Fibroblast of skin of back (primary cell): ENCODE measurements around the gene SBK2.

Experiments used
- DNase-seq: peaks from one replicate; pipeline ENCODE4 v3.0.0-alpha.2; 2013

The SBK2 gene

DNA sequence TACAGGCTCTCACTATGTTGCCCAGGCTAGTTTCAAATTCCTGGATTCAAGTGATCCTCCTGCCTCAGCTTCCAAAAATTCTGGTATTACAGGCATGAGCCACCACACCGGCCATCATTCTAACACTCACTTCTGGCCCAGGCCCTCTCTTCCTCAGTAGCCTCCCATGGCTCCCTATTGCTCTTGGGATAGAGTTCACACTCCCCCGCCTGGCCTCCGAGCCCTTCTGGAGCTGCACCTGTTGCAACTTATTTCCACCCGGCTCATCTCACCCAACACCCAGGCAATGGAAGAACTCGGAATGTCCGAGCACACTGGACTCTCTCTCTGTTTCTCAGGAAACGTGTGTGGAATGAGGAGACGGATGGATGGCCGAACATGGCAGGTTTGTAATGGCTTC, 17.4 kb upstream of the SBK2 start:
- no peak for DNase-seq

DNA sequence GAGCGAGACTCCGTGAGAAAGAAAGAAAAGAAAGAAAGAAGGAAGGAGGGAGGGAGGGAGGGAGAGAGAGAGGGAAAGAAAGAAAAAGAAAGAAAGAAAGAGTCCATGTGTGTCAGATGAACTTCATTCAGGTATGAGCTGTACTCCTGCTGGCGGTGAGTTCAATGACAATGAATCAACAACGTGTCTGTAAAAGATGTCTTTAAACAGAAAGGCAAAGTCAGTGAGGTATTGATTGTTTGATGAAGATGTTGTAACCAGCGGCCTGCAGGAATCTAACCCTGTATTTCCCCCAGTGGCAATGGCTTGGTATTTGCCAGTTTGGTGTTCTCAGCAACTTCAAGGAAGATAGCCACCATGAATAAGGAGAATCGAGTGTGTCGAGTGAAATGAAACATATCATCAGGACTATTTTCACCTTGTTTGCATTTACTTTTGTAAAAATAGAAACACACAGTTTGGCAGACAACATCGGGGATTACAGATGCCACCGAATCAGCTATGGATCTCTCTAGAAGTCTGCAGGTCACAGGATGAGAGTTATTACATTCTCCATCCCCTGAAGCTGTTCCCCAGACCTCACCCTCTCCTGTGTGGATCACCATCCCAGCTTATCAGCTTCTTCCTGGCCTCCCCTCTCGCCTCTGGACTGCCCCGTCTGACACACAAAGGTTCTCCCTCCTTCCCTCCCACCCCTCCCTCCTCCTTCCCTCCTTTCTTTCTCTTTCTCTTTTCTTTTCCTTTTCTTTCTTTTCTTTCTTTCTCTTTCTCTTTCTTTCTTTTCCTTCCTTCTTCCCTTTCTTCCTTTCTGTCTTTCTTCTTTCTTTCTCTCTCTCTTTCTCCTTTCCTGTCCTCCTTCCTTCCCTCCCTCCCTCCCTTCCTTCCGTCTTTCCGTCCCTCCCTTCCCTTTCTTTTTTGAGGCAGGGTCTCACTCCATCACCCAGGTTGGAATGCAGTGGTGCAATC, 16.6 kb upstream of the SBK2 start:
- DNase-seq = no peak

DNA sequence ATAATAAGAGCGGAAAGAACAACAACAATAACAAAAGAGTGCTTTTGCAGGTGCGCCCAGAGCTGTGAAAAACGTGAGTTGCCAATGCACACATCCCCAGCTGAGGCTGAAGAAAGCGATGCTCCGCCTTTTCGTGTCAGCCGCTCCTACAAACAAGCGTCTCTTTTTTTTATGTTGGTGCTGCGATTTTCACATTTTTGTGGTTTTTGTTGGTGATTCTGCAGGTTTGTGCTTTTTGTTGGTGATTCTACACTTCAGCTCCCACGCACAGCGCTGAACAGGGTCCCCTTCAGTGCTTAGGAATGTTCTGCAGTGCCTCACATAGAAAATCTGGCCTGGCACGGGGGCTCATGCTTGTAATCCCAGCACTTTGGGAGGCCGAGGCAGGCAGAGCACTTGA, 15.7 kb upstream of the SBK2 start:
- peak; percentile 91 for DNase-seq

DNA sequence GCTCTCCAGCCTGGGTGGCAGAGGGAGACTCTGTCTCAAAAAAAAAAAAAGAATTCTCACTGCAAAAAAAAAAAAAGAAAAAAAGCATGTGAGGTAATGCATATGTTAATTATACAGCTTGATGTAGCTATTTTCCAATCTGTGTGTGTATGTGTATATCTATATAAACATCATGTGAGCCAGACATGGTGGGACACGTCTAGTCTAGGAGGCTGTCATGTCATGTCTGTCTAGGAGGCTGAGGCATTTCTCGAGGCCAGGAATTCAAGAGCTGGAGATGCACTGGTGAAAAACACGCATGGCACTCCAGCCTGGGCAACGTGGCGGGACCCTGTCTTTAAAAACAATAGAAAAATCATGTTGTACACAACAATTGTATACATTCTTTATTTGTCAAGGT, 15.3 kb upstream of the SBK2 start:
- DNase-seq = no peak

DNA sequence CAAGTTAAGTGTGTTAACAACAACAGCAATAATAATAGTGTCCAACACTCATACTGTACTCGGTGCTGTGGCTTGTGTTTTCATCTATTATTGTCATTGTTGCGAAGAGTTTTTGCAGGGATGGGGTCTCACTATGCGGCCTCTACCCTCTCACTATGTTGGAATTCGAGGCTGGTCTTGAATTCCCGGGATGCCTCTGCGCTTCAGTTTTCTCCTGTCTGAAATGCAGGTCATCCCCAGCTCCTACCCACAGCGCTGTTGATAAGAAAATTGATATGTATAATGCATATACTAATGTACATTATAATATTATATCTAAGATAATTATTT, 13.4 kb upstream of the SBK2 start:
- peak; percentile 68 for DNase-seq

DNA sequence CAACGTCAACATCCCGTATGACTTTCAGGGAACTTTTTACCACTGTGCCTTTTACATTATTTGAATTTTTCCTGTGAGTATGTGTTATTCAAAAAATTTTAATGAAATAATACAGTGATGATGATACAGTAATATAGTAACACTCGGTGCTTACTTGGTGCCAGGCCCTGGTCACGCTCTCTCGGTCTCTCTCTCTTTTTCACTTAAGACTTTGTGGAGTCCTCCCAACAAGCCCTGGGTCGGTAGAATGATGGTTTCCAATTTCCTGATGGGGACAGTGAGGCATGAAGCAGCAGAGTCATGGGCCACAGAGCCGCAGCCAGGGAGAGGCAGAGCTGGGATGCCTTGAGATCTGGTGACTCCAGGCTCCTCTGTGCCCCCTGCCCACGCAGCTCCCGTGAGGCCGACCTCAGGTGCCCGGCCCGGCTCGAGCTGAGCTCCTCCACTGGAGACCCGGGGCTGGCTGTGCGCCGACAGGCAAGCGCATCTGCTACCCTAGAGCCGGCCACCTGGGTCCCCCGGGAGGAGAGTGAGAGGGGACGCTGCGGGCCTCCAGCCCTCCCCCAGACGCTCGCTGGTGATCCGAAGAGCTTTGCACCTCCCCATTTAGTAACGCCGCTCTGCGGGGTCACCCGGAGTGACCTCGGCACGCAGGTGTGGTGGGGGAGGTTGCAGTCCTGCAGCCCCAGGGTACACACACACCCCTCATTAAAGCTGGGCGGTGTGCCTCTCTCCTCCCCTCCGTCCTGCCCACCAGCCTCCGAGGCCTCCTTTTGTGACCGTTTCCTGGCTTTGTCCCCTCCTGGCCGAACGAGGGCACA, 12.8 kb upstream of the SBK2 start:
- peak; percentile 96 for DNase-seq

DNA sequence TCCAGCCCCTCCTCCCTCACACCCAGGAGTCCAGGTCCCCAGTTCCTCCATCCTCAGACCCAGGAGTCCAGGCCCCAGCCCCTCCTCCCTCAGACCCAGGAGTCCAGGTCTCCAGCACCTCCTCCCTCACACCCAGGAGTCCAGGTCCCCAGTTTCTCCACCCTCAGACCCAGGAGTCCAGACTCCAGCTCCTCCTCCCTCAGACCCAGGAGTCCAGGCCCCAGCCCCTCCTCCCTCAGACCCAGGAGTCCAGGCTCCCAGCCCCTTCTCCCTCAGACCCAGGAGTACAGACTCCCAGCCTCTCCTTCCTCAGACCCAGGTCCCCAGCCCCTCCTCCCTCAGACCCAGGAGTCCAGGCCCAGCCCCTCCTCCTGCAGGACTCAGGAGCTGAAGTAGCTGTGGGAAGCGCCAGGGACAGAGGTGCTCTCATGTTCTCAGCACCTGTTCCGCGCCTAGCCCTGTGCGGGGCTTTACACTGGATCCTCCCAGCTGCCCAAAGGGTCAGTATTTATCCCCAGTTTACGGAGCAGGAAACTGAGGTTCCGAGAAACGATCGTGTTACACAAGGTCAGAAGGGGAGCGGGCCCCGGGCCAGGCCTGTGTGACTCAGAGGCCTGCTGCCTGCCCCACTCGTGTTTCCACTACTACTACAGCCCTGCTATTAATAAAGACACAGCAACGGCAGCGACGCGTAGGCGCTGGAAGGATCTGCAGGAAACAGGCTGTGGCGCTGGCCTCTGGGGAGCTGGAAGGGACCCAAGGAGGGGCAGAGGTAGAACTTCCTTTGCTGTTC, 10.1 kb upstream of the SBK2 start:
- DNase-seq = peak; percentile 74

DNA sequence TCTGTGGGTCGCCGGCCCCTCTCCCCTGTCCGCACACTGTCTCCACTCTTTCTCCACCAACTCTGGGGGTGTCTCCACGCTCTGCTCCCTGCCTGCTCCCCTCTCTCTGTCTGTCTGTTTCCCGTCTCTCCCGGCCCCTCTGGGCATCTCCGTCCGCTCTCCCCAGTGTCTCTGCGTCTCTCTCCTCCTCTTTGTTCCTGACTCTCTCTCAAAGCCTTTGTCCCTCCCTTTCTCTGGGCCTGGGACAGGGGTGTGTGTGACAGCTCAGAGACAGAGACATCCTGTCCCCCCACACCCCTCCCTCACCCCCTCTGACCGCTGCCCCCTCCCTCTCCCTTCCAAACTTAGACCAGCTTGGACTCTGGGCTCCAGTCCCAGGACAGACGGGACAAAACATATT, 9.1 kb upstream of the SBK2 start:
- DNase-seq = no peak

DNA sequence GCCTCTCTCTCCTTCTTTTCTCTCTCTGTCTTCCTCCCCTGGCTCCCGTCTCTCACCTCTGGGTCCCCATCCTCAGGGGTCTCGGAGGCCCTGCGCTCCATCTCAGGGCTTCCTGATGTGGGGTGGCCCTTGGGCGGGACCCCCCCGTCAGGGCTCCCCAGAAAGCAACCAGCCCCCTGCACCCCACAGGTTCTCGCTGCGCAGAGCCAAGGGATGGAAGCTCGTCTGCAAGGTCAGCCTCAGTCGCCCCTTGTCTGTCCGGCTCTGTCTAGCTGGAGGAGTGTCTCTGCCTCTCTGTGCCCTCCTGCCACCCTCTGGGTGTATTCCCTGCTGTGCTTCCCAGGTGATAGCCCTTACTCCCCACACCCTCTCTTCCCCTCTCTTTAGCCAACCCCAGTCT, 8.5 kb upstream of the SBK2 start, which contains the start of gene SBK3:
Gene SBK3 (minus strand): TSS at position 101 of the 400 bp plus-strand sequence. CDS start 0 bp downstream, at position 101.
- DNase-seq = no peak

DNA sequence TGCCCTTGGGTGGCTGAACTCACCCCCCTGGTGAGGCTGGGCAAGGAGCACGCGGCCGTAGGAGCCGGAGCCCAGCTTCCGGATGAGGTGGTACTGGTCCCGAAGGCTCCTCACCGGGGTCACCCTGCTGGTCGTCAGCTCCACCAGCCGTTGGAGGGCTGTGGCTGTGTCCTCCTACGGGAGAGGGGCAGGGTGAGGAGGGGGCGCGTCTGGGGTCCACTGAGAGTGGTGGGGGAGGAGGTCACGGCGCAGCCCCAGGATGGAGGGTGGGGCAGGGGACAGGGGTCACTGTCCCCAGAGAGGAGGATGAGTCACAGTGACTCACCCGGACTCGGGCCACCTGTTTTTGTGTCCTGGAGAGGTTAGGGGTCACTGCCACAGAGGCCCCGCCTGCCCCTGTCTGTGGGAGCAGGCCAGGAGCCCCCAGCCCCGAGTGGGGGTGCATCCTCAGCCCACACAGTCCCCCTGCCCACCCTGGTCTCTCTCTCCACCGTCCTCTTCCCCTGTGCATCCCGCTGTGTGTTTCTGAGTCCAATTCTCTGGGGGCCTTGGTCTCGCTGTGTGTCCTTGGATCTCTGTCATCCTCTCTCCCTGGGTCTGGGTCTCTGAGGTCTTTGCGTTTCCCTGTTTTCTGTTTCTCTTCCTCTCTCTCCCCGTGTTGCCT, 8.0 kb upstream of the SBK2 start:
- DNase-seq = no peak

DNA sequence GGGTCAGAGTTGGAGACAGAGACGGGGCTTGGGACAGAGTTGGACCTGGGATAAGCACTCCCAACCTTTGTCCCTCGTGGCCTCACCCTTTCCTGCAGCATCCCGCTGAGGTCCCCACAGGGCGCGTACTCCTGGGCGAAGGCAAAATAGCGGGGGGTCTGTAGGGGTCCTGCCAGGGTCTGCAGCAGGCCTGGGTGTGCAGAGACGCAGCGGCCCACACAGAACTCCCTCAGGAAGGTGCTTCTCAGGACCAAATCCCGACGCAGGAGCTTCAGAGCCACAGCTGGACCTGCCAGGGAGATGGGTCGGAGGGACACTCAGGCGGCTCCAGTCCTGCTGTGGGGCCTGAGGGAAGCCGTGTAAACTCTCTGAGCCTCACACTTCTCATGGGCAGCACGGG, 7.1 kb upstream of the SBK2 start:
- DNase-seq = no peak

DNA sequence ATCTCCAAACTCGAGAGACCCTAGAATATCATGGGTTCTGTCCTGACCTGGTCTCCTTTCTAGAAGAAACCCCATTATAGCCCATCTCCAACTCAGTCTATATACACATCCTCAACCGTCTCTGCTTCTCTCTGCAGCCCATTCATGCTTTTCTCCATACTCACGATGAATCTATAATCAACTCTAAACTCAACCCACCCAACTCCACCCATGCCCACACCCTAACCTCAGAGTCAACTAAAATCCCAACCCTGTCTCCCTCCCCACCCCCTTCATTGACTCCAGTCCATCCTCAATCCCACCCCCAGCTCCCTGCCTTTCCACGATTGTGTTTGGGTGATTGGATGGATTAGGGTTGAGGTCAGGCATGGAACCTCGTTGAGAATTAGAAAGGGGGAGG, 6.6 kb upstream of the SBK2 start:
- no peak for DNase-seq

DNA sequence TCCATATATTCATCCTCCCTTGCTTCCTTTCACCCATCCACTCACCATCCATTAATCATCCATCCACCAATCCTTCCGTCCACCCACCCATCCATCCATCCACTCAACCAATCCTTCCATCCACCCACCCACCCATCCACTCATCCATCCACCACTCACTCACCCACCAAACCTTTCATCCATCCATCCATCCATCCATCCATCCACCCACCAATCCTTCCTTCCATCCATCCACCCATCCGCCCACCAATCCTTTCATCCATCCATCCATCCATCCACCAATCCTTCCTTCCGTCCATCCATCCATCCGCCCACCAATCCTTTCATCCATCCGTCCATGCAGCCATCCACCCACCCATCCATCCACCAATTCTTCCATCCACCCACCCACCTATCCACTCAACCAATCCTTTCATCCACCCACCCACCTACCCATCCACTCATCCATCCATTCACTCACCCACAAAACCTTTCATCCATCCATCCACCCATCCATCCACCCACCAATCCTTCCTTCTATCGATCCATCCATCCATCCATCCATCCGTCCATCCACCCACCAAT, 5.4 kb upstream of the SBK2 start:
- DNase-seq = no peak

DNA sequence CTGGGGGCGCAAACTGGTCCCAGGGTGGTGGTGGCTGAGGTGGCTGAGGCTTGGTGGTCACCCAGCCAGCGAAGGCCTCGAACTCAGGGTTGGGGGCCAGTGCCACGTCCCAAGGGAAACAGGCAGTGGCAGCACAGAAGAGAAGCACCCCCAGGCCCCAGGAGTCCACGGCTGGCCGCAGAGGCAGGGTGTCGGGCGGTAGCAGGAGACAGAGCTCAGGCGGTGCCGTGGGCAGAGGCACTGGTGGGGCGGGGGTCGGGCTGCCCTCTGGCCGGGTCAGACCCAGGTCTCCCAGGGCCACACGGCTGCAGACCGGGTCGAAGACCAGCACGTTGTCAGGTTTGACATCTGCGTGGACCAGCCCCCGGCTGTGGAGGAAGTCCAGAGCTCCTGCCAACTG, 4.2 kb upstream of the SBK2 start:
- DNase-seq = no peak

DNA sequence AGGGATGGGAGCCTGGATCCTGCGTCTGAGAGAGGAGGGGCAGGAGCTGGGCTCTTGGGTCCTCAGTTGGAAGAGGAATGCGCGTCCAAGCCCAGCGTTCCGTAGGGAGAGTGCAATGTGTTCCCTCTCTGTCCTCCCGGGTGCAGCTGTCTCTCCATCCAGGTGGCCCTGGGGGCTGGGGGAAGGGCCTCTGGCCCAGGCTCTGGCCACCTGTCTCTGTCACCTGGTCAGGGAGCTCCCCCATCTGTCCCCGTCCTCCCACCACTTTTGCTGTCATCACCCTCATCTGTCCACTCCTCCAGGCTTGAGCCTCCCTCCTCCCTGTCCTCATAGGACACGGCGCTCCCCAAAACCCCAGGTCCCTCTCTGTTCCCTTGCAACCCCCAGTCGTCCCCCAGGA, 3.7 kb upstream of the SBK2 start:
- no peak for DNase-seq

DNA sequence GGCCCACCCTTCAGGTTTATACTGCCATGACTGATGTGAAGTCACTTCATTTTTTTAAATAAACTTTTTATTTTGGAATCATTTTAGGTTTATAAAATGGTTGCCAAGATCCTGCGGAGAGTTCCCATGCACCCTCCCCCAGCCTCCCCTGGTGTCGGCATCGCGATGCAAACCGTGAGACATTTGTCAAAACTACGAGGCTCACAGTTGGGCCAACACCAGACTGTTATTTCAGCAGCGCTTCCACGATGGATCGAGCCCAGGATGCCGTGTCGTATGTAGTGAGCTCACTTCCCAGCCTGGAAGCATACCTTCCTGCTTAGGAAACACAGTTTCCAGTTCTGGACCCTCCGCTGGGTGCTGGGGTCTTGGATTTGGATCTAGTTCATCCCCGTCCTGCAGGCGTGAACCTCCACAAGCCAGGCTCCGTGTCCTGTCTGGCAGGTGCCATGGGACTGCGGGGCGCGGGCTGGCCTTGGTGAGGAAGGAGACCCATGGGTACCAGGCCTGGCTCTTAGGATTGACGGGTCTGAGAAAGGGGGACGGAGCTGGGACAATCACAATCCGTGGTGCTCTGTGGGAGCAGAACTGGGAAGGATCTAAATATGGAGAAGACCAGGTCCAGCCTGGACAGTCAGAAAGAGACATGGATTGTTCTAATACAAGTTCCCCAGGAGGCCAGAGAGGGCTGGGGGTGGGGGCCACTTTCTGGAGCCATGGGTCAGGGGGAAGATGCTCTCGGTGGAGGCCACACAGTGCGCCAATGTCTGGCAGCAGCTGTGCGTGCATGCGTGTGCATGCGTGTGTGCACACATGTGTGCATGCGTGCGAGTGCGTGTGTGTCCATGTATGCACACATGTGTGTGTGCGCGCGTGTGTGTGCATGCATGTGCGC, 2.4 kb upstream of the SBK2 start:
- DNase-seq = no peak

DNA sequence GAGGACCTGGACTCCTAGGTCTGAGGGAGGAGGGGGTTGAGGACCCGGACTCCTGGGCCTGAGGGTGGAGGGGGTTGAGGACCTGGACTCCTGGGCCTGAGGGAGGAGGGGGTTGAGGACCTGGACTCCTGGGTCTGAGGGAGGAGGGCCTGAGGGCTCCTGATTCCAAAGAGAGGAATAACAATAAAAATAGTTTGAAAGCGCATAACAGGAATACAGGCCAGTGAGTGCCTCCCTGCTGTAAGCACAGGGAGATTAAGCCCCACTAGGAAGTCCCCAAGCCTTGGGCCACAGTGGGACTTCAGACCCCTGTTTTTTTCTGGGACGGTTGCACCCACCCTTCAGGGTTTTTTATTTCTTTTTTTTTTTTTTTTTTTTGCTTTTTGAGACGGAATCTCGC, 1.2 kb upstream of the SBK2 start:
- no peak for DNase-seq

DNA sequence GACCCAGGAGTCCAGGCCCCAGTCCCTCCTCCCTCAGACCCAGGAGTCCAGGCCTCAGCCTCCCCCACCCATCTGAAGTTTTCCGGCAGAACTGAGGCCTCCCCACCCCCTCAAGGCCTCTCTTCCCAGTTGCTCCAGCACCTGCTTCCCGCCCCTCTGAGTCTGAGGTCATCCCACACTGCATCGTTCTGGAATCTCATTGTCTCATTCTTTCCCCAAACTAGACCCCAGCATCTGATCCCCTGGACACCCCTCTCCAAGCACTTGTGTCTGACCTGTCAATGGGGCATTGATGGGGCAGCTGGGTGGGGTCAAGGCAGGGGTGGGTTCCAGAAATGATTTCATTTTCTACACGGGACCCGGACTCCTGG, 793 bp upstream of the SBK2 start:
- DNase-seq = peak; percentile 52

DNA sequence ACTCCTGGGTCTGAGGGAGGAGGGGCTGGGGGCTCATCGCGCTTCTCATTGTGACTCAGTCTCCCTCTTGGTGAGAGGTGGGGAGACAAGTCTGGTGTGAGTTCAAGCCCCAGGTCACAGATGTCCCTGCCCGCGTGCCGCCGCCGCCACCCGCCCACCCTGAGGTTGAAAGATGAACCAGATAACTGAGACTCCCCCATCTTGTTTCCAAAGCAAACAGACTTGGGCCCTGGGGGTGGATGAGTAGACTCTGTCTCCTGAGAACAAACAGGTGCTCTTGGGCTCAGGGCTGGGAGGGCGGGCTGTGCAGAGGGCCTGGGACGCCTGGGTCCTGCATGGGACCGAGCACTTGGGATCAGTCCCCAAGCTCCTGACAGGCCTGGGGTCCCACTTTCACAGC, 567 bp downstream of the SBK2 start:
- DNase-seq = no peak

DNA sequence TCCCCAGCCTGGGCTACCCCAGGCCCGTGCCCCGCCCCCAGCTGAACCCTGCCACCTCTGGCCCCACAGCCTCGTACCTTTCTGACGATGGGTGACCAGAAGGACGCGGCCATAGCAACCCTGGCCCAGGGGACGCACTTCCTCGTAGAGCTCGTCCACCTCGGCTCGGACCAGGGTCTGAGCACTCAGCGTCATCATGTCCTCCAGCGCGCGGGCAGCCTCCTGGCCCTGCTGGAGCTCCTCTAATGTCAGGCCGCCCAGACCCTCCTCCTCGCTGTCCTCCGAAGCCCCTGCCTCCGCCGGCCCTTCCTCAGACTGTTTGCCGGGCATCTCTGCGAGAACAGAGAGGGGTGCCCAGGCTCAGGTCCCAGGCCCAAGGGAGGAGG, 975 bp downstream of the SBK2 start:
- DNase-seq = no peak
